ENCODE results near the gene PRR30. TPM values are rescaled to one million over a fixed set of nuclear protein-coding genes. Genes with fewer than 3 reads are reported as not detected.

PRR30 gene
- total RNA-seq, 1 donor from 2014 or later: not detected

DNA sequence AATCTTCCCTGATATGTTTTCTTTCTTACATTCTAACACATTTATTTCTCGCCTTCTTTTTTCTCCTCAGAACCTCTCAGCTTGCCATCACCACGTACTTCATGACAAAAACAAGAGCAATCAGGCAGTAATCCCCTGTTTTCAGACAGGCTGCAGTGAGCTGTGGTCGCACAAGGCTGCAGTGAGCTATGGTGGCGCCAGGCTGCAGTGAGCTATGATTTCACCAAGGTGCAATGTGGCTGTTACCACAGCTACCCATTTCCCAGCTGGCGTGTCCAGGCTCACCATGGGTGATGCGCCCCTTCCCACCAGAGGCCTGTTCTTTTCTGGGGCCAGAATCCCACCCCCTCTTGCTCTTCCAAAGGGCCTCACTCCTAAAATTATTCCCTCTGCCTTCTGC lies 35.4 kb upstream of the PRR30 start:
- H3K36me3 Mint-ChIP-seq (ENCODE audit: low read depth): no peaks in the 10 kb centered on the region
- no peak for DNase-seq (ENCODE audit: low read depth, low spot score)
- no peak overlapping the region for H3K27ac Mint-ChIP-seq (ENCODE audit: unreplicated experiment)
- no peaks in the 10 kb centered on the region for H3K9me3 Mint-ChIP-seq
- TF ChIP-seq CTCF (conservative IDR thresholded peaks at IDR 0.05): no peak
- H3K4me3 Mint-ChIP-seq: no peak overlapping the region
- H3K4me1 Mint-ChIP-seq: no peaks in the 10 kb centered on the region
- peaks cover 28% of the 10 kb centered on the region for H3K27me3 Mint-ChIP-seq (ENCODE audit: low read depth)

GRCh38 chr2:27171351-27171848 lies 32.2 kb upstream of the PRR30 start:
- H3K27ac Mint-ChIP-seq (ENCODE audit: unreplicated experiment): no peak overlapping the region
- no peak for TF ChIP-seq CTCF (conservative IDR thresholded peaks at IDR 0.05)
- no peaks in the 10 kb centered on the region for H3K9me3 Mint-ChIP-seq

GRCh38 chr2:27170581-27171337 lies 31.5 kb upstream of the PRR30 start:
- H3K36me3 Mint-ChIP-seq (ENCODE audit: low read depth): no peaks in the 10 kb centered on the region
- no peaks in the 10 kb centered on the region for H3K4me1 Mint-ChIP-seq
- H3K27me3 Mint-ChIP-seq (ENCODE audit: low read depth): peaks cover 21% of the 10 kb centered on the region
- H3K27ac Mint-ChIP-seq (ENCODE audit: unreplicated experiment): no peak overlapping the region
- no peak for TF ChIP-seq CTCF (conservative IDR thresholded peaks at IDR 0.05)
- DNase-seq (ENCODE audit: low read depth, low spot score): no peak
- no peaks in the 10 kb centered on the region for H3K9me3 Mint-ChIP-seq
- H3K4me3 Mint-ChIP-seq: no peak overlapping the region

More at GRCh38 chr2:27171351-27171848, 32.2 kb upstream of the PRR30 start:
- no peak for DNase-seq (ENCODE audit: low read depth, low spot score)
- H3K36me3 Mint-ChIP-seq (ENCODE audit: low read depth): no peaks in the 10 kb centered on the region
- no peak overlapping the region for H3K4me3 Mint-ChIP-seq
- H3K27me3 Mint-ChIP-seq (ENCODE audit: low read depth): peaks cover 23% of the 10 kb centered on the region
- no peaks in the 10 kb centered on the region for H3K4me1 Mint-ChIP-seq

DNA sequence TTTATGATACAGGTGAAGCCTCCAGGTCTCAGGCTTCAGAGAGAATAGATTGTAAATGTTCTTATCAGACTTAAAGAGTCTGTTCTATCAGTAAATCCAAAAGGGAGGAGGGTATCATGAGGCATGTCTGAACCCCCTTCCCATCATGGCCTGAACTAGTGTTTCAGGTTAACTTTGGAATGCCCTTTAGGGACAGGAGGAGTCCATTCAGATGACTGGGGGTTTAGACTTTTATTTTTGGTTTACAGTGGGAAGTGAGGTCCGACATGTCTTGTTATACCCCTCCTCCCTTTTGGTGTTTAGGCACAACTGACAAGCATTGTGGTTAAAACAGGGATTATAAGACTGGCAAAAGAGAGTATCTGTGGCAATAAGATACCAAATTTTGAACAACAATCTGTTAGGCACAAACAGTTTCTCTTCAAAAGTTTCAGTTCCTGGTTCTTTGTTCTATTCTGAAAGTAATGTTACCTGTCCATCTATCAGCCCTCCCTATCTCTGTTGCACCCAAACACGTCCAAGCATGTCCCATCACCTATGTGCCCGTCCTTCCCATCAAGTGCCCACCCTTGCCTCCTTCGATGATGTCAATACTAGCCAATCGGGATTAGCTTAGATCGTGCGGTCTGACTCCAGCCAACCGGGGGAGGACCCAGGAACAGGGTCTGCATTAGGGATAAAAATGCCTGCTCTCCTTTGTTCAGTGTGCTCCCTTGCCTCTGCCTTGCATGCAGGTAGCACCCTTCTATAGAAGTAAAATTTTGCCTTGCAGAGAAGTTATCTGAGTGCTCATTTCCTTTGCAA lies 26.0 kb upstream of the PRR30 start:
- Mint-ChIP-seq H3K27me3 (ENCODE audit: low read depth) (peaks cover 12% of the 10 kb centered on the region), H3K4me3 (no peak overlapping the region), H3K36me3 (ENCODE audit: low read depth) (no peaks in the 10 kb centered on the region), H3K4me1 (no peaks in the 10 kb centered on the region), H3K9me3 (no peaks in the 10 kb centered on the region), H3K27ac (ENCODE audit: unreplicated experiment) (no peak overlapping the region)
- TF ChIP-seq CTCF (conservative IDR thresholded peaks at IDR 0.05): no peak
- no peak for DNase-seq (ENCODE audit: low read depth, low spot score)

DNA sequence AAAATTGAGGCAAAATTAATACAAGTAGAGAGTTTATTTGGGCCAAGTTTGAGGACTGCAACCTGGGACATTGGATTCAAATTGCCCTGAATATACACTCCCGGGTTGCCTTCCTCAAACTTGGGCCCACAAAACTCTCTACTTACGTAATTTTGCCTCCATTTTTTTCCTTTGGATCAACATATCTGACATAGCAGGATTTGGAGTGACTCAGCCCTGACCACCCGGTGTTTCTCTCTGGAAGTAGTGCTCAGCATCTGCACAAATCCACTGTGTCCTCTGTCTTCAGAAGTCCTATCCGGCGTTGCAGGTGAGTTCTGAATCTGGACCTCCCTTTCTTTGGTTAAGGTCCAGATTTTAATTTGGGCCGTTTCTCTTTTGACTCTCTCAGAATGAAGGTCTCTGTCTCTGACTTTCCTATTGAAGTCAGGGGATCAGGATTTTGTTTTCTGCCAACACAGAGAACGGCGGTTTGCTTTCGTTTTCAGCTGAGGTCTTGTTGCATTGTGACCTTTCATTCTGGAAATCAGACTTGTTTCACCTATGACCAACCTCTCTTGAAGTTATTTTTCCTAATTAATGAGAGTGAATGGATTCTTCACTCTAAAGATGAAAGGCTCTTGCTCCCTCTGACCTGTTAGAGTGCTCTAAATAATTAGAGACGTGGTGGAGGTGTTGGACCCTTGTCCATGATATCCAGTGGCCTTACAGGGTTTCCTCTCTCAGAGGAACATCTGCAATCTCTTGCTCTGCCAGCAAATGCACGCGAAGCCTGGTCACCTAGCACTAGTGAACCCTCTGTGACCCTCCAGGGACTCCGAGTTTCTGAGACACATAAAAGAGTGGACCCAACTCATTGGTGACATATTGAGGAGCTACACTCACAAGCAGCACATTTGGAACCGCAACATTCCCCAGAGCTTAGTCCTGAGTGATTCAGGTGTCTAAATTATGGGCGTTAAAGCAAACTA lies 23.2 kb upstream of the PRR30 start:
- no peaks in the 10 kb centered on the region for H3K4me1 Mint-ChIP-seq
- no peak for TF ChIP-seq CTCF (conservative IDR thresholded peaks at IDR 0.05)
- DNase-seq (ENCODE audit: low read depth, low spot score): no peak
- peaks cover 3% of the 10 kb centered on the region for H3K27me3 Mint-ChIP-seq (ENCODE audit: low read depth)
- no peaks in the 10 kb centered on the region for H3K9me3 Mint-ChIP-seq
- H3K36me3 Mint-ChIP-seq (ENCODE audit: low read depth): no peaks in the 10 kb centered on the region
- H3K27ac Mint-ChIP-seq (ENCODE audit: unreplicated experiment): no peak overlapping the region
- H3K4me3 Mint-ChIP-seq: no peak overlapping the region
